ENCODE data around the gene RAD21L1.
"Not testable (repeated sequence)": the region's sequence is repeated elsewhere in the genome, so short reads cannot be mapped to it uniquely, and the experiment has no call there.

Gene RAD21L1

GRCh38 chr20:1232286-1233111 is 6.7 kb downstream of the RAD21L1 start:
- DNase-seq, result no peak

- DNase-seq, result no peak
Measured at GRCh38 chr20:1240549-1240948, 14.7 kb downstream of the RAD21L1 start.

- DNase-seq, result no peak
Measured at GRCh38 chr20:1241456-1241855, 15.6 kb downstream of the RAD21L1 start.

- DNase-seq, result no peak
Measured at GRCh38 chr20:1242099-1242498, 16.3 kb downstream of the RAD21L1 start.

GRCh38 chr20:1242530-1242929 is 16.7 kb downstream of the RAD21L1 start:
- no peak for DNase-seq

- no peak for DNase-seq
Measured at GRCh38 chr20:1245578-1245977, 19.7 kb downstream of the RAD21L1 start.

GRCh38 chr20:1247689-1248088 is 21.8 kb downstream of the RAD21L1 start:
- DNase-seq, result no peak

- DNase-seq, result not testable (repeated sequence)
Measured at GRCh38 chr20:1250282-1250681, 24.4 kb downstream of the RAD21L1 start.

GRCh38 chr20:1252416-1252815 is 26.6 kb downstream of the RAD21L1 start:
- DNase-seq, result no peak

- no peak for DNase-seq
Measured at GRCh38 chr20:1254254-1254653, 28.4 kb downstream of the RAD21L1 start.

- no peak for DNase-seq
Measured at GRCh38 chr20:1255675-1256074, 29.8 kb downstream of the RAD21L1 start.

GRCh38 chr20:1263853-1264252 is 38.0 kb downstream of the RAD21L1 start:
- no peak for DNase-seq

- no peak for DNase-seq
Measured at GRCh38 chr20:1264727-1265126, 38.9 kb downstream of the RAD21L1 start.

- no peak for DNase-seq
Measured at GRCh38 chr20:1265226-1265915, 39.5 kb downstream of the RAD21L1 start.

GRCh38 chr20:1265916-1266166 is 40.0 kb downstream of the RAD21L1 start:
- no peak for DNase-seq

GRCh38 chr20:1266167-1266973 is 40.5 kb downstream of the RAD21L1 start, which contains the start of gene SNPH:
SNPH (plus strand) TSS chr20:1266294; CDS start chr20:1296240, 29,946 bp downstream.
- peak; percentile 68 for DNase-seq

- DNase-seq, result no peak
Measured at GRCh38 chr20:1267161-1267560, 41.3 kb downstream of the RAD21L1 start.

- no peak for DNase-seq
Measured at GRCh38 chr20:1267809-1268374, 42.0 kb downstream of the RAD21L1 start.

GRCh38 chr20:1269235-1269634 is 43.4 kb downstream of the RAD21L1 start:
- no peak for DNase-seq

GRCh38 chr20:1269850-1270249 is 44.0 kb downstream of the RAD21L1 start:
- DNase-seq, result no peak

GRCh38 chr20:1272368-1273100 is 46.7 kb downstream of the RAD21L1 start:
- no peak for DNase-seq

GRCh38 chr20:1273366-1273765 is 47.5 kb downstream of the RAD21L1 start:
- DNase-seq, result no peak

Data from activated gamma-delta T cell (primary cell).